Epithelial cell of prostate (primary cell): ENCODE data around the gene PIN1.

ENCODE experiments used
- DNase-seq: peaks from one replicate; pipeline ENCODE4 v3.0.0-alpha.2; 2011; ENCODE audit warnings: low read depth, low spot score
- H3K27ac ChIP-seq: fragments of 450-650 bp; 2 replicates; pipeline ENCODE4 v1.5.1; 2017; ENCODE audit warnings: mild to moderate bottlenecking

The PIN1 gene

DNA sequence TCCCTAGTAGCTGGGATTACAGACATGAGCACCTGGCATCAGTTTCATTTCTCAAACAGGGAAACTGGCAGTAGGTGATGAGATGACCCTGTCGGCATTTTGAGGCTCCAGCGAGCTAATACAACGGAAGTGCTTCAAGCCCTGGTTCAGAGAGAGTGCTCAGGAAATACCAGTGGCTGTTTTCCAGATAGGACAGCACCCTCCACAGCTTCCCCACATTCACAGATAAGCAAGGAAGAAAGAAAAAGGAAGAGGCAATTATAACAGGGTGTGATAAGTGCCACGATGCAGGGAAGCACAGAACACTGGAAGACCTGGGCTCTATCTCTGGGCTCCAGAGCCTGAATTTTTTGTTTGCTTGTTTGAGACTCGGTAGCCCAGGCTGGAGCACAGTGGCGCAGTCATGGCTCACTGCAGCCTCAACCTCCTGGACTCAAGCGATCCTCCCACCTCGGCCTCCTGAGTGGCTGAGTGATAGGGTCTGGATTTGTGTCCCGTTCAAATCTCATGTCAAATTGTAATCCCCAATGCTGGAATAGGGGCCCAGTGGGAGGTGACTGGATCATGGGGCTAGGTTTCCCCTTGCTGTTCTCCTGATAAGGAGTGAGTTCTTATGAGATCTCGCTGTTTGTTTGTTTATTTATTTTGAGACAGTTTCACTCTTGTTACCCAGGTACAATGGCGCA lies 43.5 kb downstream of the PIN1 start:
- H3K27ac ChIP-seq, result no peak overlapping the region
- DNase-seq, result no peak

DNA sequence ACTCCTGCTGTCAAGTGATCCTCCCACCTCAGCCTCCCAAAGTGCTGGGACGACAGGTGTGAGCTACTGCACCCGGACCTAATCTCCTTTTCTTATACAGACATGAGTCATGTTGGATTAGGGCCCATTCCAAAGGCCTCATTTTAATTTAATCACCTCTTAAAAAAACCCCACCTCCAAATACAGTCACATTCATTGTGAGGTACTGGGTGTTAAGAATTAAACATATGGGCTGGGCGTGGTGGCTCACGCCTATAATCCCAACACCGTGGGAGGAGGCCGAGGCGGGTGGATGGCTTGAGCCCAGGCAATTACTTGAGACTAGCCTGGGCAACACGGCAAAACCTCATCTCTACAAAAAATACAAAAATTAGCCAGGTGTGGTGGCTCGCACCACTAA lies 46.6 kb downstream of the PIN1 start:
- DNase-seq, result no peak
- no peak overlapping the region for H3K27ac ChIP-seq

DNA sequence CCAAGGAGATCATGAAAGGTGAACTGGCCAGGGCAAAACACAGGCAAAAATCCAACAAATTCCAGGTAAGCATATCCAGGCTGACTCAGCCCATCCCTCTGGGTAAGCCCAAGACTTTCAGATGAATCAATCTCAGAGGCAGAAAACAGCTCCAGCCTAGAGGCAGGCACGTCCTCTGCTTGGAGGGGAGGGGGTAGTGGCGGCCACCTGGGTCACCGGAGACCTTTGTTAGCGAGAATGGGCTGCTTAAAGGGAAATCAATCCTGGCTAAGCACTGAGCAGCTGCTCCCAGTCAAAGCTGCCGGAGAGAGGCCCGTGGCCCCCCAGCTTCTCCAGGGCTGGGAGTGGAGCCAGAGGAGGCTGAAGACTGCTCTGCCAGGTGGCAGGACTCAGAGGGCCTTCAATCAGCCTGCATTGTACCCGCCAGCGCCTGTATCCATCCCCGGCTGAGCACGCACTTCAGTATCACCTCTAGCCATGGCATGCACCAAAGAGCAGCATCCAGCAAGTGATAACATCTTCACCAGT lies 48.2 kb downstream of the PIN1 start:
- DNase-seq, result no peak
- H3K27ac ChIP-seq, result no peak overlapping the region

DNA sequence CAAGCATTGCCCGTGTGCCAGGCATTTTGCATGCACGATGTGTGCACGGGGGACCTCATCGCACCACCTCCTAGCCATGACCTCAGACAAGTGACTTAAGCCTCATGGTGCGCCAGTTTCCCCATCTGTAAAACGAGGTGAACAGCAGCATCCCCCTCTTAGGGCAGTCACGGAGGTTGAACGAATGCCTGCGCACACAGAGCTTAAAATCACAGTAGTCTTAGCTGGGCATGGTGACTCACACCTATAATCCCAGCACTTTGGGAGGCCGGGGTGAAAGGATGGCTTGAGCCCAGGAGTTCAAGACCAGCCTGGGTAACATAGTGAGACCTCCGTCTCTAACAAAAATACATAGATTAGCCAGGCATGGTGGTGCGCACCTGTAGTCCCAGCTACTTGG lies 48.6 kb downstream of the PIN1 start:
- DNase-seq, result no peak

DNA sequence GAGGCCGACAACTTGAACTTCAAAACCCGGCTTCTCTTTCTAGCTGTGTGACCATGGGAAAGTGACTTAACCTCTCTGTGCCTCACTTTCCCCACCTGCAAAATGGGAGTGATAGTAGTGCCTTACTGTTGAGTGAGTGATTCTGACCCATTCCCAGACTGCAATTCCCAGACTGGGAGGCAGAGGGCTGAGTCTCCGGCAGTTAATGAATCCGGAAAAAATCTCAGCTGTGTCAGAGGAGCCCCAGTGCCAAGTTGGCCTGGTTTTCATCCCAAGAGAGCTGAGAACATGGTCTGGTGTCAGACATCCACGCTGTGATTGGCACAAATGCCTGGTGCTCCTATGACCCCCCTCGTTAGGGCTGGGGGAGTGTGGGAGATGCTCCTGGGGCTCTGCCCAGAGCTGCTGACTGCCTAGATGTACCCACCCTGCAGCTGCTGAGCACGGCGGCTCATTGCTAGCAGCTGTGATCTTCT lies 50.0 kb downstream of the PIN1 start:
- no peak overlapping the region for H3K27ac ChIP-seq
- no peak for DNase-seq

More for the DNA sequence above, 48.6 kb downstream of the PIN1 start:
- no peak overlapping the region for H3K27ac ChIP-seq

DNA sequence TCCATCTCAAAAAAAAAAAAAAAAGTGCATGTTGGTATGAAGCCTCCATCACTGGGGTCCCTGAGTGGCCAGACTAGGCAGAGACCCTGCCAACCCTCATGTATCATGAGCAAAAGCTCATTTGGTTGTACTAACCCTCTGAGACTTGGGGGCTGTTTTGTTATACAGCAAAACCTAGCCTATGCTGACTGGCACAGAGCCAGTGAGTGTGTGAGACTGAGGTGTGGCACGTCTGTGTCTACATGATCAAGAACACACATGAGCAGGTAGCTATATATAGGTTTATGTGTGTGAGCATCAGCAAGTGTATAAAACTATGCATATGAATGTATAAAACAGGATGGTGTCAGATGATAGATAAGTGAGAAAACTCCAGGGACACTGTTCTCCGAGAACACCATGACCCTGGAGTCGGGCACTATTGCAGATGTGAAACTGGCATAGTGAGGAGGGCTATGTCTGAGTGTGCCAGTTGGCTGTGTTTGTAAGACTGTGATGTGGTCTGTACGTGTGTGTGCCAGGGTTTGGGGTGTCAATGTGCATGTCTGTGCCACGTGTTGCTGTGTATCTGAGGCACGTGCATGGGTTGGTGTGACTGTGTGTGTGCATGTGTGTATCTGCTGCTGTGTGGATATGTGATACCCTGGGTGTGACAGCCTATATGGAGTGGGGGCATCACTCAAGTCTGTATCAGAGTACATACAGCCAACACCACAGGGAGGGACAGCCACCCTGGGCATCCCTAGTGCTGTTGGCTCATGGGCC lies 56.7 kb downstream of the PIN1 start:
- no peak for DNase-seq
- no peak overlapping the region for H3K27ac ChIP-seq
